Activated CD4-positive, alpha-beta T cell treated with anti-CD3 and anti-CD28 coated beads for 1 hour (primary cell): Measurements from ENCODE around the gene HSPA12A.
"Not testable (repeated sequence)": the region's sequence is repeated elsewhere in the genome, so short reads cannot be mapped to it uniquely, and the experiment has no call there.

Experiments used
- DNase-seq: peaks from one replicate; pipeline ENCODE4 v3.0.0-alpha.2; 2020

Gene HSPA12A

DNA sequence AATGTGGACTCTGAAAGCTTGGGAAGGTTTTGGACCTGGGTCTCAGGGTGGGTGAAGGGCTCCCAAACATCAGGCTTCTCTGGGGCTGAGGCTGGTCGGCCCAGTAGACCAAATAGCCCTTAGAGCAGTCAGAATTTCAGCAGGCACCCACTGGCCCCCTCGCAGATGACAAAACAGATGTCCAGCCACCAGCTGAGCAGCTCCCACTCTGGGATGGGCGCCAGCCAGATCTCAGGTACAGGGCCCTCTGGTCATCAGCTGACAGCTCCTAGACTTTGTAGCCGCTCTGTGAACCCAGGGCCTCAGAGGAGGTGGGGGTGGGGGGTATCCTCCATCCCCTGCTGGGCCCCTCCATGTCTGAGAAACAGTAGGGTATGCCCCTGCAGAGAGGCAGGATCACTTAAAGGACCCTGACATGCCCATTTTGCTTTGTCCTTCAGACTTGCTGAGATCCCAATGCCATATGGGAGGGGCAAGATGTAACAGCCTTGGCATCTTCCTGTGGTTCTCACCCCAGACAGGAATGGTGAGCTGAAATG lies 26.5 kb downstream of the HSPA12A start:
- no peak for DNase-seq

DNA sequence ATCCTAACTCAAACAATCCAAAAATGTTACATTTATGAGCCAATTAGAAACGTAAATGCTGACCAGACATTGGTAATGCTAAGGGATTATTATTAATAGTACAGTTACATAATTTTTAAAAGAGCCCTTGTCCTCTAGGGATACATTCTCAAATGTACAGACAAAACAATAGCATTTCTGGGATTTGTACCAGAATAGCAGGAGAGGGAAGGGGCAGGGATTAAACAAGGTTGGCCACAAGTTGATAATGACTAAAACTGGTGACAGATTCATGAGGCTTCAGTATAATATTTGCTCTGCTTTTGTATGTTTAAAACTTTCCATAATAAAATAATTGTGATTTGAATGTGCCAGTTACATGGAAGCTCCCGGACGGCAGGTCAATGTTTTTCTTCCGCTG lies 27.0 kb downstream of the HSPA12A start:
- no peak for DNase-seq

DNA sequence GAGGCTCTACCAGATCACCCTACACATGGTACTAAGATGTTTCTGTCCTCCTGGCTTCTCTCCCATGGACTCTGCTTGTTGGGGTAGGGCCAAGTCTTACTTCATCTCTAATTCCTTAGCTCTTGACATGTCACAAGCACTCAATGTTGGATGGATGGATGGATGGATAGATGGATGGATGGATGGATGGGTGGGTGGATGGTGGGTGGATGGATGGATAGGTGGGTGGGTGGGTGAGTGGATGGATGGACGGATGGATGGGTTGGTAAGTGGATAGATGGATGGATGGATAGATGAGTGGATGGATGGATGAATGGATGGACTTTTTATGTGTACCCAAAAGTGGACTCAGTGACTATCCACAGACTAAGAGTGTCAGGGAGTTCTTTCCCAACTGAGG lies 28.5 kb downstream of the HSPA12A start:
- no peak for DNase-seq

DNA sequence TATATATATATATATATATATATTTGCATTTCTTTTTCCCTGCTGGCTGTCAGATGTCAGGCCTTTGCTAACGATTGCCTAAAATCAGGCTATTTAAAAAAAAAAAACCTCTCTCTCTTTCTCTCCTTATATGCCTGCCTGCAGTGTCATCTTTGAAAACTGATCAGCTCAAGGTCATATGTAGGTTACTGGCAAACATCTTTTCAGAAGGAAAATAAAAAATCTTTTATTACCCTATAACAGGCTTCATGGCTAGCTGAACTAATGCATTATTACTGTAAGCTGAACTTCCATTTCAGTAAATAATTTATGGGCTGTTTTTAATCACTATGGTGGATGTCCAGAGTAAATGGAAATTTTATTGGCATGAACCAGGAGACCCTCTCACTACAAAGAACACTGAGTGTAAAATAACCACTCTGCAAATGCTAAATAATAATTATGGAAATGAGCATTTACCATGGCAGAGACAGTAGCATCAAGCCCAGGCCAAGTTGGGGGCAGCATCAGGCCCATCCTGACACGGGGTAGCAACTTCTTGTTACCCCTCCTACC lies 29.3 kb downstream of the HSPA12A start:
- no peak for DNase-seq

DNA sequence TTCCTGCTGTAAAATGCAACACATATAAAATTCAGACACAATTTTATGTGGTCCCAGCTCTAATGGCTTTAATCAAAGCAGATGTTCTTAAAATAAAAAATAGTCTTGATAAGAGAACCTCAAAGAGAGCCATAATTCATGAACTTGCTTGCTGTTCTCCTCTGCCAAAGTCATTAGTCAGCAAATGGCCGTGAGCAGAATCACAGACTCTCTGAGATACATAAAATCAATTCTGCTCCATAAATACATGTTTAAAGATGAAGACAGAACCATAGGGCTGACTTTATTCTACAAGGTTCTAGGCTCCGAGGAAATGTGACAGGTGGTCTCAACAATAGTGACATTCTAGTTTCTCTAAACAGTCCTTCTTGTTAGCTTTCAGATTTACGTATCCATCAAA lies 29.8 kb downstream of the HSPA12A start:
- no peak for DNase-seq

DNA sequence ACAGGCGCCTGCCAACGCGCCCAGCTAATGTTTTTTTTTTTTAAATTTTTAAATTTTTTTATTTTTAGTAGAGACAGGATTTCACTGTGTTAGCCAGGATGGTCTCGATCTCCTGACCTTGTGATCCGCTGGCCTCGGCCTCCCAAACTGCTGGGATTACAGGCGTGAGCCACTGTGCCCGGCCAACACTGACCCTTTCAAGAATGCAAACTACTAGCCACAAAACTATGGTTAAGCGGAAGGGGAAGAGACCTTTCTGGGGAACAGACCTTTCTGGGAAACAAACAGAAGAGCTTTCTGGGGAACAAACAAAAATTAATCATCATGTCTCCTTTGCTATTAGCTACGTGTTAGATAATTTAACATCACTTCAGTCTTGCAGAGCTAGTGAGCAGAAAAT lies 30.6 kb downstream of the HSPA12A start:
- not testable (repeated sequence) for DNase-seq

DNA sequence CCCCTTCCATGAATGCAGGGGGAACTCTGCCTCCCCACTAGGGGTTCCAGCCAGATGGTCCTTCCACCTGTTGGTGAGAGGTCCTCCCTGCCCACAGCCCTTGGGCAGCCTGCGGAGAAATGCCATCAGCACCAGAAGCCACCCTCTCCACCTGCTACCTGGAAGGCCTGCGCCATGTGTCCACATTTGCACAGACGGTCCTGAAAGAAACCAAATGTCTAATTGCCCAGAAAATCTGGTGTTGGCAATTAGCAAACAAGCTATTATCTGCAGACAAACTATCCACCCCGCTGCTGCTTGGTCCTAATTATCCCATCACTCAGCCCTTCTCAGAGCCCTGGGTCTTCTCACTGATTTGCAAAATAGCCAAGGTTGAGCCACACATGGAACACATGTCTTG lies 32.3 kb downstream of the HSPA12A start:
- no peak for DNase-seq

DNA sequence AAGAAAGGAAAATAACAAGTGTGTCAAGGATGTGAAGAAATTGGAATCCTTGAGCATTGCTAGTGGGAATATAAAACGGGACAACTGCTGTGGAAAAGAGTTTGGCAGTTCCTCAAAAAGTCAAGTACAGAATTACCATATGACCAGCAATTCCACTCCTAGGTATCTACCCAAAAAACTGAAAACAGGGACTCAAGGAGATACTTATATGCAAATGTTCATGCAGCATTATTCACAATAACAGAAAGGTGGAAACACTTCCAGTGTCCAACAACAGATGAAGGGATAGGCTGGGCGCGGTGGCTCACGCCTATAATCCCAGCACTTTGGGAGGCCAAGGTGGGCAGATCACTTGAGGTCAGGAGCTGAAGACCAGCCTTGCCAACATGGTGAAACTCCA lies 33.5 kb downstream of the HSPA12A start:
- no peak for DNase-seq

DNA sequence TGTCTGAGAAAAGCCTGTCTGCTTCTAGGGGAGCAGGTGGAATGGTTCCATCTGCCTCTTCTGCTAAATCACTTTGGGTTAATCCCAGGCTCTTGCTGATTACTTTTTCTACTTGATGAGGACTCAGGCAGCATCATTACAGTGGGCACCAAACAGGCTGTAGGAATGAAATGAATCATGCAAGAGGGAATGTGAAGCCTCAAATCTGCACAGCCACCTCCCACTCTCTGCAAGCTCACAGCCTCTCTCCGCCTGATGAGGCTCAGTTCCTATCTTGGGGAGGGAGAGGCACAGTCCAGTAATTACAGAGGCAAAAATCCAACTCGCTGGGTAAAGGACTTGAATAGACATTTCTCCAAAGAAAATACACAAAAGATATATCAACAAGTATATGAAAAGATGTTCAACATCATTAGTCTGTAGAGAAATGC lies 34.0 kb downstream of the HSPA12A start:
- DNase-seq = no peak

DNA sequence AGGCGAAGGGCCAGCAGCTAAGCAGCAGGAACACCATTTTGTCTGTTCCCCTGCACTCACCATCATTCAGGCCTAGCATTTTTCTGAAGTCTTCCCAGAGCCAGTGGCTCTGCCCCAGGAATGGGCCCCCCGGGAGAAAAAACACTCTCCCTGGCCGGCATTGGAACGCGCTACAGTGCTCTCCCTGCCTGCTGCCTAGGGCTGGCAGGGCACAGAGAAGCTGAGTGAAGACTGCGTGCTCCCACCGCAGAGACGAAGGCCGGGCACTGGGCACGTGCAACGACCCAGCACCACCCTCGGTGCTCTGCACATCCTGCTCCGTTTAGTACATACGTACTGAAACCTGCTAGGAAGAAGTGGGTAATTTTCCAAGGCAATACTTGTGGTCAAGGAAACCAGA lies 34.4 kb downstream of the HSPA12A start:
- DNase-seq = no peak

DNA sequence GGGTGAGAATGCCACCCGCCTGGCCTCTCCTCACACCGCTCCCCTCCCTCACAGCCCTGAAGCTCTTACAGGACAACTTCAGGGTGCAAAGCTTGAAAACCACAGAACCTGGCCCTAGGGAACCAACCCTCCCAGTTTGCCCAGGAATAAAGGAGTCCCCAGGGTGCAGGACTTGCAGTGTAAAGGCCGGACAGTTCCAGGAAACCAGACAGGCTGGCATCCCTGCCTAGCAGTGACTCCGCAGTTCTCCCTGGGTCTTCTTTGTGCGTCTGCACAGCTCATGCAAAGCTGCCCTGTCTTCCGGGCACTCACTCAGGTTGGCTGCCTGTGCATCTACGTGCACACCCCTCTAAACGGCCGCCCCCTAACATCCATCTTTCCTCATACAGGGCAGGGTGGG lies 36.1 kb downstream of the HSPA12A start:
- no peak for DNase-seq

DNA sequence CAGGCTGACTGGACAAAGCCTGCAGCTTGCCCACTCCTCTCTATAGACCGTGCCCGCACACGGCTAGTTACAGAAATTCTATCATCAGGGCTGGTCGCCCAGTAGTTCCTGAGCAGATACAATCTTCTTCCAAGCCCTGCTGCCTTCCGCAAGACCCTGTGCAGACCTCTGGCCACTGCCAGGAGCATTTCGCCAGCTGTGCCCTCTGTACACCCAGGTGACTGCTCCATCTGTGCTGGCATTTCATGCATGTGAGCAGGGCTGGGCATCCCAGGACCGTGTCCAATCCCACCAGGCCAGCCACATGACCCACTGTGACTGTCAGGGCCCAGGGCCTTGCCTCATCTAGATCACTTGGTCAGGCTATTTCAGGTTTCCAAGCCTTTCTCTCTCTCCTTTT lies 36.9 kb downstream of the HSPA12A start:
- no peak for DNase-seq

DNA sequence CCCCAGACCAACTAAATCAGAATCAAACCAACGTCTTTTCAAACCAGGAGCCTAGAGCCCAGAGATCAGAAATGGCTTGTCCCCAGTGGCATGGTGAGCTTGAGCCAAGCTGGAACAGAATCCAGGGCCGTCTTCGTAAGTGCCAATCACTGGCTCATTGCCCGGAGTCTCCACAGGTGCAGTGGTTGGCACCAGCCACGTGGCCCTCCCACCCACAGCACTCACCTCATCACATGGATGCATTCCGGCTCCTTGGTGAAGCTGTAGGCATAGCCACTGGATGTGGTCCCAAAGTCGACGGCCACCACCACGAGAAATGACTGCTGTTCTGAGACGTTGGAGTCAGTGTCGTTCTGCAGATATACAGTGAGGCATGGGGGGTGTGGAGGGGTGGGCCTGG lies 37.4 kb downstream of the HSPA12A start:
- DNase-seq = no peak

DNA sequence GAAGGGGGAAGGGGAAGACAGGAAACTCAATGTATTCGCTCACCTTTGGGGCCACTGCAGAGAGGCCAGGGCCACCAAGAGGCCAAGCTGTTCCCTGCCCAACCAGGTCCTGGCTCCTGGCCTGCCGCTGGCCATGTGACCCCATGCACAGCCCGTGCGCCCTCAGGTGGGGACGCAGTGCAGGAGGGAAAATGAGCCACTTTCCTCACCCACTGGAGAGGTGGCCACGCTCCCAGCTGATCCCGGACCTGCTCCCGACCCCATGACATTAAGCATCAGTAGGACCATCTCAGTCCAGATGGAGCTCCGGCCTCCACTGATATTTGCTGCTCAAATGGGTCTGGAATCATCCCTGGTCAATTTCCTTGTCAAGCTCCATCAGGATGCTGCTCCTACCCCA lies 40.2 kb downstream of the HSPA12A start:
- no peak for DNase-seq

DNA sequence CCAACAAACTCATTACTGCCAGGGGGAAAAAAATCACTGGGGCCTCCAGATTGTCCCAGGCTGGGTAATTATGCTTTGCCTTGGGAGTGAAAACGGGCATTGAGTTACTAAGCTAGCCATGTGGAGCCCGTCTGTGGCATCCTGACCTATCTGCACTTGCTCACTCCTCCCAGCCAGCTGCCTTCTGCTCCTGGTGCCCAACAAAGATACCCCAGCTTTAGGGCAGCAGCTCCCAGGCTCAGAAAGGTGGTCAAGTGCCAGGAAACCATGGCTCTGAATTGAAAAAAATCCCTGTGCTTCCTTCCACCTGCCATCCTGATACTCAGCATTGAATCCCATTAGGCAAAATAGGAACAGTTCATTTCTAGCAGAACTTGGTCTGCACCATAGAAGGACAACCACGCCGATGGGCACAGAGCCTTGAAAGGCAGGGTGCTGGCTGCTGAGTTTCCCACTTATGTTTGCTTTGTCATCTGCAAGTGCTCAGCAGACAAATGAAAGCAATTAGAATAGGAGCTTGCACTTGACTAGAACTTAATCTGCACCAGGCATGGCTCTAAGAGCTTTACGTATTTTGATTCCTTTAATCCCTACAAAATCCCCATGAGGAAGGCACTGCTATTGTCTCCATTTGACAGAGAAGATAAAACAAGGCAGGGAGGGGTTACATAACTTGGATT lies 42.8 kb downstream of the HSPA12A start:
- no peak for DNase-seq

DNA sequence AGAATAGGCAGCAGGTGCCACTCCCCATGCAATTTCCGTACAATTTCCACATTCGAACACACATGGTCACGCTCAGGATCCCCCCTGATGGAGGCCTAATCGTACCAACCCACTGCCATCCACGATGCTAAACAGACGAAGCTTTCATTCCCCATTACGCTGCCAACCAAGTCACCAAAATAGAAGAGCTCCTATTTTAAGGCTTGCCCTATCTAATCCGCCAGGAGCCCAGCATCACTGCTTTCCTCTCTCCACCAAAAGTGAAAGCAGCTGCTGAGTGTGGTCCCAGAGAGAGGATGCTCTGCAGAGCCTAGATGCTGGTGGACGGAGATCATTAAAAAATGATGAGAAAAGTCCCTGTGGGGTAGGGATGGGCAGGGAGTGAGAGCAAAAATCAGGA lies 43.3 kb downstream of the HSPA12A start:
- DNase-seq = no peak

DNA sequence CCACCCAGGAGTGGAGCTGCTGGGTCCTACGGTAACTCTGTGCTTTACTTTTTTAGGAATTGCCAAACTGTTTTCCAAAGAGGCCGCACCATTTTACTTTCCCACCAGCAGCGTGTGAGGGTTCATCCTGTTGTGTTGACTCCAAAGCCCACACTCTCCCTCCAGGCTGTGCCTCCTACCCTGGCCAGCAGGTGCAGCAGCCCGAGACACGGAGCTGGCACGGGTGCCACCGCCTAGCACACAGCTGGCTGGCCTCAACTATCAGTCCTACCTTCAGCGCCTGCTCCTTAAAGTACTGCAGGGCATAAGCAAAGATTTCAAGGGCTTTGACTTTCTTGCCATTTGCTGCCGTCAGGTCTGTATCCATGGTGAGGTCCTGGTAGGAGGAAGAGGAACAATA lies 44.0 kb downstream of the HSPA12A start:
- DNase-seq = no peak

DNA sequence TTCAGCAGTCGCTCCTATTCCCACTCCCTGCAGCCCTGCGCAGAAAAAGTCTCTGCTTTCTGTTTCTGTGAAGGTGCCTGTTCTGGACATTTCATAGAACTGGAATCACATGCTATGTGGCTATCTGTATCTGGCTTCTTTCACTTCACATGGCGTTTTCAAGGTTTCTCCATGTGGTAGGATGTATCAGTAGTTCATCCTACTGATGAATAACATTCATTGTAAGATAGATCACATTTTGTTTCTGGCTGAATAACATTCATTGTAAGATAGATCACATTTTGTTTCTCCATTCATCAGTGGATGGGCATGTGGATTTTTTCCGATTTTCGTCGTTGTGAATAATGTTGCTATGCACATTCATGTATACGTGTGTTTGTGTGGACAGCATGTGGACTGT lies 44.5 kb downstream of the HSPA12A start:
- no peak for DNase-seq

DNA sequence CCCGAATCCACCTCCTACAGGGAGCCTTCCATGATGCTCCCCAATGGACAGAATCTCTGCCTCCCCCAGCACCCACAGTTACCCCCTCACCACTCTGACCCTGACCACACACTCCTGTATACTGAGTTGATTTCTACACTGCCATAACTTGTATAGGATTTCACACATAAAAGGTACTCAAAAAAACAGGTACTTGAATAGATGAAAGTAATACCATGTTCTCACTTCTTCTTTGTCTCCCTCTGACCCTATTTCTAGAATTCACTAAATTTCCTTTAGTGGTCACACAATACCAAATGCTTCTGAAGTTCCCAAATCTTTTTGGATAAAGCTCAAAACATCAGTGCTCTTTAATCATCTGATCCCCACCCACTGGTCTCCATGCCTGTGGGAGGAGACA lies 45.4 kb downstream of the HSPA12A start:
- no peak for DNase-seq

DNA sequence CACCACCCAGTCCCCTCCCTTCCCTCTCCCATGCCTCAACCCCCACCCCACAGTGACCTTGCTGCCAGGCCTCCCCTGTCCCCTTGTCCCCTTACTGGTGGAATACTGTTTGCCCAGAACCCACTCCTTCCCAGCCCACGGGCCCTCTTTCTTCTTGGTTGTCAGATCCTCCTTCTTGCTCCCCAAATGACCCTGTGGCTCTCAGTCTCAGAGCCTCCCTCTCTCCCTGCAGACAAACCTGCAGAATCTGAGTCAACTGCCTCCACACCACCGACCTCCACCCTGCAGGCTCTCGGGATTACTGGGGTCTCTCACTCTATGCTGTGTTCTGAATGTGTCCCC lies 47.5 kb downstream of the HSPA12A start:
- no peak for DNase-seq

DNA sequence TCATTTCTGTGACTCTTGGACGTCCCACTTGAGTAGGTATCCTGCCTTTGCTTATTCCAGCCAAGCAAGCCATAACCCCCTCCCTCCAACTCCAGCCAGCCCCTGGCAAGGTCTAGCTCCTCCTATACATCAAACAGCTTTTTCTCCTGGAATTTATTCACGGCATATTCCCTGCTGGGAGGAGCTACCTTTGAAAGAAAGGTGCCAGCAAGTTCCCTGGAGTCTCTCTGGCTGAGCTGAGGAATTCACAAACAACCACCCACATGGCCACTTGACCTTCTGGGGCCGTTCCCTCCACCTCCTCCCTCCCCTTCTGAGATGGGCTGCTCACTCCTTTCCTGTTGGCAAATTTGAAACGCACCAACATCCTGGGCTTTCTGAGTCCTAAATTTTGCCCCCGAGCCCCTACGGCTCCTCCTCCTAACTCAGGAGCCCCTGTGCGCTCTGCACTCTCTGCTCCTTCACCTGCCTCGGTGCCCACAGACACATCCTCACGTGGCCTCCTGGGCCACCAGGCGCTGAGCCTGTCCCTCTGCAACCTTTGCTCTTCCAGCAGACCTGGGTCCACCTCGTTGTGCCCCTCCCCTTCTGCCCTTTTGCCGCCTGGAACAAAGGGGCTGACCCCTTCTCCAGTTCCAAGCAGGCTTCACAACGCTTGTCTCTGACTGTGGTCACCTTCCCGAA lies 48.0 kb downstream of the HSPA12A start:
- DNase-seq = no peak

DNA sequence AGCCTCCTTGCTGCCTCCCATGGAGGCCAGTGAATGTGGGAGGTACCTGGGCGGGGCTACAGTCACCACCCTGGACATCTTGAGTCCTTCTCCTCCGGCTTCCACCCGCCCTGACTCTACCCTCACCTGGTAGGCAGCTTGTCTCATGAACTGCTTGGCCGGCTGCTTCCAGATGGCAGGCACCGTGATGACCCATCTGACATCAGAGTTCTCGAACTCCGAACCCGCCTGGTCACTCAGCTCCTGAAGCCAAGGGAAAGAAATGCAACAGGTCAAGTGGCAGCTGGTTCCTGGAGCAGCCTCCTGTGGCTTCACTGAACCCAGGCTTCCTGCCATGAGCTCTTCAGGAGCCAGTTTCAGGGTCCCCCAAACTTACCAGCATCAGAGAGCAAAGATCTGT lies 50.1 kb downstream of the HSPA12A start:
- DNase-seq = no peak

DNA sequence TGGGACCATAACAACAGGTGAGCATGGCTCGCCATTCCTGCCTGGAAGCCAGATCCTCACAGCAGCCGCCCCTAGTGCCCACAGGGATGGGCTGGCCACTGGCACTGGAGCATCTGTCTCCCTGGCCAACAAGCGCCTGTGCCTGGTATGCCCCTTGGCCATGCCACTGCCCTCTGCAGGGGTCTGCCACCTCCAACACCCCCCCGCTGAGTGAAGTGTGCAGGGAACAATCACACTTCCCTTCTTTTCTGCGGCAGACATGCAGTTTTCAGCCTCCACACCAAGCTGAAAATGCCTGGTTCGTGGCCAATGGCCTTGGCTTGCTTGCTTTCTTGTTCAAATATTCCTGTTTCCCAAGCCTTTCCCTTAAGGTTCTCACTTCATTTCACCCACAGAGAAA lies 50.7 kb downstream of the HSPA12A start:
- no peak for DNase-seq
